WTC11 (cell line): ENCODE measurements around the gene KIF2A. TPM values are rescaled to one million over a fixed set of nuclear protein-coding genes. Genes with fewer than 3 reads are reported as not detected.

Experiments used
- ATAC-seq: fragments of 200-7000 bp; cut with Tn5 transposase; 2 replicates; pipeline ENCODE4 v1.10.0; 2021; ENCODE audit warnings: mild to moderate bottlenecking, moderate library complexity
- CTCF ChIA-PET: fragments of 300-600 bp; sonication (Branson Sonifier 250); formaldehyde crosslinking; loops from one replicate; lab custom pipeline; 2021; ENCODE audit warnings: antibody characterized with exemption; lab: Charles Lee
- POLR2A ChIA-PET: fragments of 350-600 bp; sonication (Branson Sonifier 250); formaldehyde crosslinking; loops from one replicate; lab custom pipeline; 2021; ENCODE audit warnings: antibody characterized with exemption; lab: Charles Lee
- DNase-seq: peaks from one replicate; pipeline ENCODE4 v3.0.0; 2021; ENCODE audit warnings: low spot score
- H3K27ac Mint-ChIP-seq: 2 replicates; pipeline ENCODE4 v1.8.0; 2021; ENCODE audit warnings: mixed read lengths
- H3K27me3 Mint-ChIP-seq: 2 replicates; pipeline ENCODE4 v1.8.0; 2021; ENCODE audit warnings: low read depth, mild to moderate bottlenecking, moderate library complexity, mixed read lengths
- H3K36me3 Mint-ChIP-seq: 2 replicates; pipeline ENCODE4 v1.8.0; 2021; ENCODE audit warnings: mixed read lengths
- H3K4me1 Mint-ChIP-seq: 2 replicates; pipeline ENCODE4 v1.8.0; 2022; ENCODE audit warnings: mixed read lengths
- H3K4me3 Mint-ChIP-seq: 2 replicates; pipeline ENCODE4 v1.8.0; 2021; ENCODE audit warnings: mild to moderate bottlenecking, moderate library complexity, mixed read lengths
- H3K9me3 Mint-ChIP-seq: 2 replicates; pipeline ENCODE4 v1.8.0; 2021; ENCODE audit warnings: mixed read lengths
- ARID4B ChIP-seq: sonication (generic); formaldehyde crosslinking; IDR thresholded peaks from 2 replicates; pipeline ENCODE4 v1.8.0; 2023; ENCODE audit warnings: missing genetic modification reagents, mild to moderate bottlenecking, borderline replicate concordance
- E2F1 ChIP-seq: sonication (generic); formaldehyde crosslinking; IDR thresholded peaks from 2 replicates; pipeline ENCODE4 v1.8.0; 2022; ENCODE audit warnings: mild to moderate bottlenecking, missing genetic modification reagents
- FOXJ3 ChIP-seq: sonication (generic); formaldehyde crosslinking; IDR thresholded peaks from 2 replicates; pipeline ENCODE4 v1.9.0; 2021; ENCODE audit warnings: missing genetic modification reagents, mild to moderate bottlenecking, borderline replicate concordance
- FOXK1 ChIP-seq: sonication (generic); formaldehyde crosslinking; IDR thresholded peaks from 2 replicates; pipeline ENCODE4 v1.8.0; 2022; ENCODE audit warnings: mild to moderate bottlenecking, moderate library complexity, missing genetic modification reagents
- GRHL2 ChIP-seq: fragments of 250-450 bp; sonication (Bioruptor Pico); IDR thresholded peaks from 2 replicates; pipeline ENCODE4 v1.8.0; 2022; ENCODE audit warnings: mild to moderate bottlenecking, moderate library complexity; ENCODE audit not compliant: insufficient replicate concordance, severe bottlenecking
- MXD4 ChIP-seq: fragments of 250-450 bp; sonication (Bioruptor Pico); IDR thresholded peaks from 2 replicates; pipeline ENCODE4 v1.8.0; 2021; ENCODE audit warnings: mild to moderate bottlenecking, moderate library complexity, borderline replicate concordance
- NR2C2 ChIP-seq: sonication (generic); formaldehyde crosslinking; IDR thresholded peaks from 2 replicates; pipeline ENCODE4 v1.8.0; 2022; ENCODE audit warnings: mild to moderate bottlenecking, missing genetic modification reagents
- PREB ChIP-seq: sonication (generic); formaldehyde crosslinking; IDR thresholded peaks from 2 replicates; pipeline ENCODE4 v1.8.1; 2022; ENCODE audit warnings: mild to moderate bottlenecking, missing genetic modification reagents, moderate library complexity, borderline replicate concordance
- STAT6 ChIP-seq: sonication (generic); formaldehyde crosslinking; conservative IDR thresholded peaks from 2 replicates; pipeline ENCODE4 v1.8.1; 2023; ENCODE audit warnings: mild to moderate bottlenecking, low read depth, missing genetic modification reagents, moderate library complexity
- ZMAT4 ChIP-seq: fragments of 250-450 bp; sonication (Bioruptor Pico); IDR thresholded peaks from 2 replicates; pipeline ENCODE4 v1.9.0; 2021; ENCODE audit warnings: mild to moderate bottlenecking
- ZNF138 ChIP-seq: sonication (generic); formaldehyde crosslinking; conservative IDR thresholded peaks from 2 replicates; pipeline ENCODE4 v1.8.1; 2022; ENCODE audit warnings: mild to moderate bottlenecking, moderate library complexity, missing genetic modification reagents
- ZNF219 ChIP-seq: sonication (generic); formaldehyde crosslinking; IDR thresholded peaks from 2 replicates; pipeline ENCODE4 v1.8.0; 2023; ENCODE audit warnings: missing genetic modification reagents, mild to moderate bottlenecking, borderline replicate concordance
- ZNF263 ChIP-seq: sonication (generic); formaldehyde crosslinking; IDR thresholded peaks from 2 replicates; pipeline ENCODE4 v1.8.1; 2022; ENCODE audit warnings: low read depth, mild to moderate bottlenecking, moderate library complexity, missing genetic modification reagents
- ZNF281 ChIP-seq: sonication (generic); formaldehyde crosslinking; IDR thresholded peaks from 2 replicates; pipeline ENCODE4 v1.8.0; 2023; ENCODE audit warnings: mild to moderate bottlenecking, missing genetic modification reagents
- ZNF532 ChIP-seq: fragments of 250-450 bp; sonication (Bioruptor Pico); IDR thresholded peaks from 2 replicates; pipeline ENCODE4 v1.9.0; 2021; ENCODE audit warnings: mild to moderate bottlenecking, borderline replicate concordance
- total RNA-seq: library from RNA; stranded (reverse); gene quantifications from 3 replicates; pipeline ENCODE4 v1.2.3, GENCODE V29; 2021

Gene KIF2A
- total RNA-seq, 1 experiment from 2014 or later, result 77.8 TPM

GRCh38 chr5:62362701-62363100 lies 56.7 kb downstream of the KIF2A start (continued):
- TF ChIP-seq ZNF138 (CRISPR knock-in tag) (no peak), ZNF281 (CRISPR knock-in tag) (no peak), ARID4B (no peak), GRHL2 (CRISPR knock-in tag) (no peak)
- TF ChIP-seq, all 79 proteins: peak for 0

- H3K36me3 Mint-ChIP-seq, result peaks cover 49% of the 10 kb centered on the region
- H3K9me3 Mint-ChIP-seq, result no peaks in the 10 kb centered on the region
- ATAC-seq (no peak), DNase-seq (no peak)
- H3K4me3 Mint-ChIP-seq, result no peak overlapping the region
- ChIA-PET CTCF (no interaction called here), POLR2A (no interaction called here)
- H3K27ac Mint-ChIP-seq, result no peak overlapping the region
- no peaks in the 10 kb centered on the region for H3K27me3 Mint-ChIP-seq
- H3K4me1 Mint-ChIP-seq, result no peaks in the 10 kb centered on the region
- no peak for TF ChIP-seq E2F1 (CRISPR knock-in tag)
- no peak for TF ChIP-seq FOXJ3 (CRISPR knock-in tag)
- TF ChIP-seq ZNF532 (CRISPR knock-in tag), result no peak
- TF ChIP-seq ZNF263 (CRISPR knock-in tag), result no peak
- no peak for TF ChIP-seq ZNF219 (CRISPR knock-in tag)
- no peak for TF ChIP-seq ZMAT4
- TF ChIP-seq ZNF281 (CRISPR knock-in tag), result no peak
- no peak for TF ChIP-seq NR2C2 (CRISPR knock-in tag)
- no peak for TF ChIP-seq MXD4 (CRISPR knock-in tag)
- no peak for TF ChIP-seq STAT6 (CRISPR knock-in tag)
- no peak for TF ChIP-seq PREB (CRISPR knock-in tag)
- TF ChIP-seq FOXK1 (CRISPR knock-in tag), result no peak
These were observed 63.0 kb downstream of the KIF2A start for GRCh38 chr5:62369039-62369438.
